GM23338 (cell line): ENCODE results near the gene GKN2.

Experiments
- POLR2AphosphoS5 ChIP-seq: IDR thresholded peaks from 2 replicates; pipeline ENCODE4 v1.6.1; 2016; ENCODE audit warnings: antibody characterized with exemption, low read depth
- REST ChIP-seq: IDR thresholded peaks from one replicate; pipeline ENCODE4 v1.6.1; 2018; ENCODE audit warnings: antibody characterized with exemption; ENCODE audit not compliant: unreplicated experiment

GRCh38 chr2:68946117-68946516 lies 6.6 kb downstream of the GKN2 start:
- TF ChIP-seq REST (no peak), POLR2AphosphoS5 (no peak)
